Naive thymus-derived CD4-positive, alpha-beta T cell (primary cell): ENCODE results near the gene AGAP1. TPM values are rescaled to one million over a fixed set of nuclear protein-coding genes. Genes with fewer than 3 reads are reported as not detected.

Experiments
- ATAC-seq: fragments of 150-1000 bp; cut with Tn5 transposase; 2 replicates; pipeline ENCODE4 v1.10.0; 2021; ENCODE audit warnings: mild to moderate bottlenecking, moderate library complexity
- CTCF ChIA-PET: fragments of 350-600 bp; sonication (Branson Sonifier 250); formaldehyde crosslinking; loops from one replicate; lab custom pipeline; 2021; ENCODE audit warnings: antibody characterized with exemption; lab: Charles Lee
- POLR2A ChIA-PET: fragments of 350-600 bp; sonication (Branson Sonifier 250); formaldehyde crosslinking; loops from one replicate; lab custom pipeline; 2021; ENCODE audit warnings: antibody characterized with exemption, inconsistent platforms; lab: Charles Lee
- DNase-seq, 9 donors: peaks; one replicate each; pipeline versions ENCODE4 v3.0.0 to v3.0.0-alpha.2; 2020 to 2022; ENCODE audit warnings: mixed read lengths in 1 of 9
- H3K27ac ChIP-seq: one replicate; pipeline ENCODE4 v1.7.0; 2013; ENCODE audit warnings: mild to moderate bottlenecking, low read depth, low read length, moderate library complexity
- H3K27me3 ChIP-seq, 2 donors: one replicate each; pipeline ENCODE4 v1.7.0; 2013; ENCODE audit warnings: low read length in 2 of 2, mild to moderate bottlenecking in 2 of 2, moderate library complexity in 2 of 2; ENCODE audit not compliant: control insufficient read depth in 2 of 2, insufficient read depth in 2 of 2
- H3K36me3 ChIP-seq, 3 experiments: 1 replicate in 2 of 3; 2 replicates in 1 of 3; pipeline ENCODE4 v1.7.0; 2013; ENCODE audit warnings: low read length in 3 of 3, mild to moderate bottlenecking in 3 of 3, moderate library complexity in 1 of 3; ENCODE audit not compliant: insufficient read depth in 3 of 3, control insufficient read depth in 2 of 3
- H3K4me1 ChIP-seq, 2 donors: one replicate each; pipeline ENCODE4 v1.7.0; 2013; ENCODE audit warnings: low read length in 2 of 2, mild to moderate bottlenecking in 2 of 2, moderate library complexity in 1 of 2; ENCODE audit not compliant: control insufficient read depth in 2 of 2, insufficient read depth in 2 of 2
- H3K4me3 ChIP-seq: 2 replicates; pipeline ENCODE4 v1.7.0; 2013; ENCODE audit warnings: mild to moderate bottlenecking, low read length
- H3K9me3 ChIP-seq, 3 experiments: 1 replicate in 2 of 3; 2 replicates in 1 of 3; pipeline ENCODE4 v1.7.0; 2013; ENCODE audit warnings: low read length in 3 of 3; ENCODE audit not compliant: control insufficient read depth in 2 of 3
- H3K27ac Mint-ChIP-seq, 9 donors: one replicate each; pipeline ENCODE4 v1.8.0; 2020 to 2022; ENCODE audit warnings: mixed read lengths in 9 of 9, mild to moderate bottlenecking in 8 of 9, moderate library complexity in 5 of 9, inconsistent platforms in 2 of 9
- H3K27me3 Mint-ChIP-seq, 5 donors: one replicate each; pipeline ENCODE4 v1.8.0; 2021 to 2022; ENCODE audit warnings: mixed read lengths in 5 of 5, mild to moderate bottlenecking in 1 of 5
- H3K36me3 Mint-ChIP-seq, 5 donors: one replicate each; pipeline ENCODE4 v1.8.0; 2020 to 2022; ENCODE audit warnings: mixed read lengths in 5 of 5, mild to moderate bottlenecking in 3 of 5, inconsistent platforms in 1 of 5
- H3K4me1 Mint-ChIP-seq, 7 donors: one replicate each; pipeline ENCODE4 v1.8.0; 2020 to 2022; ENCODE audit warnings: mixed read lengths in 7 of 7, mild to moderate bottlenecking in 3 of 7, inconsistent platforms in 1 of 7
- H3K4me3 Mint-ChIP-seq, 10 donors: one replicate each; pipeline ENCODE4 v1.8.0; 2020 to 2022; ENCODE audit warnings: mild to moderate bottlenecking in 10 of 10, mixed read lengths in 10 of 10, moderate library complexity in 6 of 10, inconsistent platforms in 2 of 10
- H3K9me3 Mint-ChIP-seq, 11 donors: one replicate each; pipeline ENCODE4 v1.8.0; 2020 to 2022; ENCODE audit warnings: mixed read lengths in 11 of 11, mild to moderate bottlenecking in 4 of 11, inconsistent platforms in 1 of 11, moderate library complexity in 1 of 11
- intact Hi-C, 2 donors: fragments of 100-400 bp; cut with micrococcal nuclease; formaldehyde crosslinking; loops; one replicate each; pipeline ENCODE4 v1.15.1; 2023
- polyA plus RNA-seq, 2 donors: library from polyadenylated mRNA; unstranded; fragments of 300-500 nt; fragmentation: Illumina TruSeq; gene quantifications; one replicate each; pipeline ENCODE4 v1.2.3, GENCODE V29; 2021
- total RNA-seq, 6 experiments: library from RNA in 5 of 6; stranded (reverse) in 5 of 6; gene quantifications; 1 replicate in 5 of 6; 2 replicates in 1 of 6; pipeline ENCODE4 v1.2.3 and lab custom pipeline; 2021 to 2026

AGAP1 gene
- total and polyA plus RNA-seq, 7 experiments from 2014 or later, result 0.35 to 9.6 (median 0.85) TPM; not detected in 2

GRCh38 chr2:235500110-235500760 lies 6.4 kb downstream of the AGAP1 start:
- ATAC-seq, result no peak
- intact Hi-C loops, result no loop called here
- DNase-seq, result no peak
- H3K9me3 ChIP-seq, result no peaks in the 10 kb centered on the region
- Mint-ChIP-seq H3K4me3 (no peak overlapping the region), H3K36me3 (peaks cover 0 to 1% (median 0%) of the 10 kb centered on the region in 5 donors), H3K27ac (no peak overlapping the region), H3K9me3 (peaks cover 0 to 2% (median 0%) of the 10 kb centered on the region in 11 donors), H3K27me3 (peaks cover 62 to 79% (median 75%) of the 10 kb centered on the region in 5 donors), H3K4me1 (peaks cover 2 to 35% (median 17%) of the 10 kb centered on the region in 7 donors)
- peaks cover 0 to 5% of the 10 kb centered on the region in 2 donors for H3K4me1 ChIP-seq
- H3K27me3 ChIP-seq, result no peaks in the 10 kb centered on the region
- no peak overlapping the region for H3K4me3 ChIP-seq
- ChIA-PET CTCF (no interaction called here), POLR2A (no interaction called here)
- no peak overlapping the region for H3K27ac ChIP-seq
- H3K36me3 ChIP-seq, result no peaks in the 10 kb centered on the region

- Histone ChIP-seq H3K27ac (no peak overlapping the region), H3K36me3 (no peaks in the 10 kb centered on the region), H3K9me3 (no peaks in the 10 kb centered on the region), H3K27me3 (no peaks in the 10 kb centered on the region), H3K4me3 (no peak overlapping the region), H3K4me1 (peaks cover 0 to 5% of the 10 kb centered on the region in 2 donors)
- no peak overlapping the region for H3K27ac Mint-ChIP-seq
- ATAC-seq (no peak), DNase-seq (no peak)
- peaks cover 0 to 28% (median 11%) of the 10 kb centered on the region in 7 donors for H3K4me1 Mint-ChIP-seq
- intact Hi-C loops, result no loop called here
- H3K4me3 Mint-ChIP-seq, result peak overlapping the region in 2 of 10 donors; percentile 2 to 26
- H3K9me3 Mint-ChIP-seq, result peaks cover 0 to 2% (median 0%) of the 10 kb centered on the region in 11 donors
- peaks cover 0 to 5% (median 0%) of the 10 kb centered on the region in 5 donors for H3K36me3 Mint-ChIP-seq
- CTCF ChIA-PET, result no interaction called here
- POLR2A ChIA-PET, result no interaction called here
- H3K27me3 Mint-ChIP-seq, result peaks cover 60 to 76% (median 71%) of the 10 kb centered on the region in 5 donors
Measured at GRCh38 chr2:235500761-235501672, 7.2 kb downstream of the AGAP1 start.

GRCh38 chr2:235501673-235502031 lies 7.8 kb downstream of the AGAP1 start:
- POLR2A ChIA-PET, result no interaction called here
- Histone ChIP-seq H3K36me3 (no peaks in the 10 kb centered on the region), H3K4me1 (peaks cover 0 to 5% of the 10 kb centered on the region in 2 donors), H3K4me3 (no peak overlapping the region), H3K9me3 (no peaks in the 10 kb centered on the region), H3K27me3 (no peaks in the 10 kb centered on the region), H3K27ac (no peak overlapping the region)
- CTCF ChIA-PET, result no interaction called here
- DNase-seq (no peak), ATAC-seq (no peak)
- H3K27ac Mint-ChIP-seq, result no peak overlapping the region
- peak overlapping the region in 2 of 10 donors; percentile 2 to 26 for H3K4me3 Mint-ChIP-seq
- H3K36me3 Mint-ChIP-seq, result peaks cover 0 to 5% (median 0%) of the 10 kb centered on the region in 5 donors
- peaks cover 58 to 76% (median 65%) of the 10 kb centered on the region in 5 donors for H3K27me3 Mint-ChIP-seq
- intact Hi-C loops, result no loop called here
- peaks cover 0 to 23% (median 11%) of the 10 kb centered on the region in 7 donors for H3K4me1 Mint-ChIP-seq
- H3K9me3 Mint-ChIP-seq, result peaks cover 0 to 2% (median 0%) of the 10 kb centered on the region in 11 donors

- ATAC-seq (no peak), DNase-seq (no peak)
- H3K4me1 Mint-ChIP-seq, result peaks cover 0 to 21% (median 11%) of the 10 kb centered on the region in 7 donors
- no peak overlapping the region for H3K4me3 Mint-ChIP-seq
- intact Hi-C loops, result no loop called here
- peaks cover 0 to 5% (median 0%) of the 10 kb centered on the region in 11 donors for H3K9me3 Mint-ChIP-seq
- Histone ChIP-seq H3K27me3 (no peaks in the 10 kb centered on the region), H3K36me3 (no peaks in the 10 kb centered on the region), H3K27ac (no peak overlapping the region), H3K4me3 (no peak overlapping the region), H3K9me3 (no peaks in the 10 kb centered on the region), H3K4me1 (peaks cover 0 to 5% of the 10 kb centered on the region in 2 donors)
- H3K27ac Mint-ChIP-seq, result peak overlapping the region in 1 of 9 donors; percentile 4
- CTCF ChIA-PET, result no interaction called here
- POLR2A ChIA-PET, result no interaction called here
- H3K36me3 Mint-ChIP-seq, result peaks cover 0 to 5% (median 0%) of the 10 kb centered on the region in 5 donors
- H3K27me3 Mint-ChIP-seq, result peaks cover 61 to 83% (median 61%) of the 10 kb centered on the region in 5 donors
Measured at GRCh38 chr2:235502336-235502735, 8.5 kb downstream of the AGAP1 start.

GRCh38 chr2:235504441-235505180 lies 10.8 kb downstream of the AGAP1 start:
- no peaks in the 10 kb centered on the region for H3K27me3 ChIP-seq
- POLR2A ChIA-PET, result no interaction called here
- H3K36me3 Mint-ChIP-seq, result peaks cover 0 to 5% (median 0%) of the 10 kb centered on the region in 5 donors
- no peak for DNase-seq
- H3K36me3 ChIP-seq, result no peaks in the 10 kb centered on the region
- peaks cover 47 to 64% (median 58%) of the 10 kb centered on the region in 5 donors for H3K27me3 Mint-ChIP-seq
- no peak overlapping the region for H3K27ac ChIP-seq
- no peak overlapping the region for H3K4me3 Mint-ChIP-seq
- H3K4me1 Mint-ChIP-seq, result peaks cover 0 to 21% (median 11%) of the 10 kb centered on the region in 7 donors
- no peak overlapping the region for H3K27ac Mint-ChIP-seq
- CTCF ChIA-PET, result no interaction called here
- no peak overlapping the region for H3K4me3 ChIP-seq
- intact Hi-C loops, result no loop called here
- H3K4me1 ChIP-seq, result peaks cover 0 to 5% of the 10 kb centered on the region in 2 donors
- H3K9me3 Mint-ChIP-seq, result peaks cover 0 to 6% (median 0%) of the 10 kb centered on the region in 11 donors
- ATAC-seq, result no peak
- H3K9me3 ChIP-seq, result no peaks in the 10 kb centered on the region

- peaks cover 0 to 5% (median 0%) of the 10 kb centered on the region in 5 donors for H3K36me3 Mint-ChIP-seq
- H3K9me3 Mint-ChIP-seq, result peaks cover 0 to 7% (median under 1%) of the 10 kb centered on the region in 11 donors
- H3K27me3 Mint-ChIP-seq, result peaks cover 41 to 63% (median 53%) of the 10 kb centered on the region in 5 donors
- H3K27me3 ChIP-seq, result no peaks in the 10 kb centered on the region
- intact Hi-C loops, result no loop called here
- no peaks in the 10 kb centered on the region for H3K9me3 ChIP-seq
- no peak overlapping the region for H3K4me3 ChIP-seq
- no peak for ATAC-seq
- H3K4me1 Mint-ChIP-seq, result peaks cover 0 to 20% (median 11%) of the 10 kb centered on the region in 7 donors
- H3K27ac Mint-ChIP-seq, result no peak overlapping the region
- H3K4me3 Mint-ChIP-seq, result no peak overlapping the region
- CTCF ChIA-PET, result no interaction called here
- H3K36me3 ChIP-seq, result no peaks in the 10 kb centered on the region
- DNase-seq, result no peak
- H3K27ac ChIP-seq, result no peak overlapping the region
- POLR2A ChIA-PET, result no interaction called here
- peaks cover 0 to 5% of the 10 kb centered on the region in 2 donors for H3K4me1 ChIP-seq
Measured at GRCh38 chr2:235505181-235505741, 11.4 kb downstream of the AGAP1 start.
